A549 (cell line): Measurements from ENCODE around the gene NRIP1. TPM values are rescaled to one million over a fixed set of nuclear protein-coding genes. Genes with fewer than 3 reads are reported as not detected.

Experiments
- ATAC-seq, 2 experiments: fragments of 200-7000 bp in 1 of 2; fragments of >200 bp in 1 of 2; cut with Nextera tagmentation in 1 of 2; cut with Tn5 transposase in 1 of 2; 3 replicates each; pipeline versions ENCODE4 v1.8.0 to v1.9.1; 2018 to 2020; ENCODE audit warnings: mild to moderate bottlenecking in 1 of 2, moderate library complexity in 1 of 2
- CTCF ChIA-PET: fragments of 300-600 bp; sonication (Branson Sonifier 250); formaldehyde crosslinking; extraction: SDS; loops from one replicate; lab custom pipeline; 2021; ENCODE audit warnings: antibody characterized with exemption, inconsistent platforms; lab: Yijun Ruan, JAX
- POLR2A ChIA-PET: fragments of 350-600 bp; formaldehyde crosslinking; extraction: SDS; loops from one replicate; lab custom pipeline; 2021; ENCODE audit warnings: antibody characterized with exemption, inconsistent platforms; lab: Yijun Ruan, JAX
- DNase-seq, 2 experiments: peaks; one replicate each; pipeline versions ENCODE4 v3.0.0 to v3.0.0-alpha.2; 2011 to 2016; ENCODE audit warnings: low read depth in 1 of 2, low spot score in 1 of 2
- FAIRE-seq: peaks from 2 replicates; lab custom pipeline; 2011; peaks lifted over from hg19 to GRCh38; lab: Jason Lieb, UNC
- H3K27ac ChIP-seq, 2 experiments: fragments of >200 bp; sonication (Bioruptor Twin); formaldehyde crosslinking; 3 replicates each; pipeline ENCODE4 v1.5.1; 2016 to 2017
- H3K4me1 ChIP-seq: fragments of >200 bp; sonication (Bioruptor Twin); formaldehyde crosslinking; 3 replicates; pipeline ENCODE4 v1.6.1; 2016
- H3K4me2 ChIP-seq: fragments of >200 bp; sonication (Bioruptor Twin); formaldehyde crosslinking; 3 replicates; pipeline ENCODE4 v1.6.1; 2016
- H3K4me3 ChIP-seq: fragments of >200 bp; sonication (Bioruptor Twin); formaldehyde crosslinking; 3 replicates; pipeline ENCODE4 v1.5.1; 2016
- H3K9me3 ChIP-seq: fragments of >200 bp; sonication (Bioruptor Twin); formaldehyde crosslinking; 3 replicates; pipeline ENCODE4 v1.6.1; 2016
- BCL3 ChIP-seq: fragments of >200 bp; sonication (Bioruptor Twin); formaldehyde crosslinking; IDR thresholded peaks from 3 replicates; pipeline ENCODE4 v1.6.1; 2016
- CEBPB ChIP-seq, 2 experiments: fragments of >200 bp in 1 of 2; sonication (Bioruptor Twin) in 1 of 2; formaldehyde crosslinking in 1 of 2; IDR thresholded peaks; 2 replicates each; pipeline ENCODE4 v1.6.1; 2012 to 2016
- CHD2 ChIP-seq: fragments of 150-350 bp; IDR thresholded peaks from 2 replicates; pipeline ENCODE4 v1.6.1; 2014; ENCODE audit warnings: low read length; ENCODE audit not compliant: partially characterized antibody
- CHD4 ChIP-seq: fragments of 200-600 bp; sonication (generic); IDR thresholded peaks from 2 replicates; pipeline ENCODE4 v1.6.1; 2016; ENCODE audit warnings: antibody characterized with exemption, mild to moderate bottlenecking, borderline replicate concordance
- CTCF ChIP-seq: fragments of >200 bp; sonication (Bioruptor Twin); formaldehyde crosslinking; IDR thresholded peaks from 3 replicates; pipeline ENCODE4 v1.5.1; 2016
- EHMT2 ChIP-seq: fragments of 200-600 bp; sonication (generic); IDR thresholded peaks from 2 replicates; pipeline ENCODE4 v1.6.1; 2016; ENCODE audit warnings: antibody characterized with exemption, low read depth, mild to moderate bottlenecking, moderate library complexity
- FOXS1 ChIP-seq: fragments of 250-450 bp; sonication (Bioruptor Pico); IDR thresholded peaks from 2 replicates; pipeline ENCODE4 v1.5.0; 2020; ENCODE audit warnings: mild to moderate bottlenecking, moderate library complexity
- HDAC2 ChIP-seq: fragments of 200-600 bp; sonication (generic); IDR thresholded peaks from 2 replicates; pipeline ENCODE4 v1.6.1; 2016
- HOXA7 ChIP-seq: fragments of 250-450 bp; sonication (Bioruptor Pico); IDR thresholded peaks from 2 replicates; pipeline ENCODE4 v1.5.0; 2020; ENCODE audit warnings: mild to moderate bottlenecking, moderate library complexity
- HOXB13 ChIP-seq: fragments of 250-450 bp; sonication (Bioruptor Pico); IDR thresholded peaks from 2 replicates; pipeline ENCODE4 v1.5.0; 2020; ENCODE audit warnings: low read depth, mild to moderate bottlenecking, moderate library complexity
- KDM1A ChIP-seq: fragments of 200-600 bp; sonication (generic); IDR thresholded peaks from 2 replicates; pipeline ENCODE4 v1.6.1; 2016; ENCODE audit warnings: low read depth, mild to moderate bottlenecking
- KDM5A ChIP-seq: fragments of 200-600 bp; sonication (generic); IDR thresholded peaks from 2 replicates; pipeline ENCODE4 v1.6.1; 2016; ENCODE audit warnings: antibody characterized with exemption, mild to moderate bottlenecking
- MAFK ChIP-seq: fragments of 450-650 bp; IDR thresholded peaks from 2 replicates; pipeline ENCODE4 v1.6.1; 2014; ENCODE audit not compliant: partially characterized antibody
- MAZ ChIP-seq: fragments of 150-350 bp; IDR thresholded peaks from 2 replicates; pipeline ENCODE4 v1.6.1; 2014; ENCODE audit warnings: antibody characterized with exemption, low read depth, low read length, borderline replicate concordance
- NFE2L2 ChIP-seq: fragments of 150-350 bp; conservative IDR thresholded peaks from 2 replicates; pipeline ENCODE4 v1.6.1; 2014; ENCODE audit warnings: low read length
- POLR2A ChIP-seq: IDR thresholded peaks from 2 replicates; pipeline ENCODE4 v1.6.1; 2012; ENCODE audit warnings: mild to moderate bottlenecking, low read length
- RAD21 ChIP-seq, 2 experiments: fragments of >200 bp in 1 of 2; sonication (Bioruptor Twin) in 1 of 2; formaldehyde crosslinking in 1 of 2; IDR thresholded peaks in 1 of 2; conservative IDR thresholded peaks in 1 of 2; 2 replicates in 1 of 2; 3 replicates in 1 of 2; pipeline ENCODE4 v1.6.1; 2012 to 2018; ENCODE audit warnings: inconsistent platforms in 1 of 2
- SMC3 ChIP-seq: fragments of >200 bp; sonication (Bioruptor Twin); formaldehyde crosslinking; IDR thresholded peaks from 3 replicates; pipeline ENCODE4 v1.6.1; 2018; ENCODE audit warnings: inconsistent platforms
- SREBF2 ChIP-seq: fragments of 450-650 bp; IDR thresholded peaks from 2 replicates; pipeline ENCODE4 v1.6.1; 2014; ENCODE audit warnings: mild to moderate bottlenecking, moderate library complexity
- ZC3H11A ChIP-seq: fragments of 450-650 bp; IDR thresholded peaks from 2 replicates; pipeline ENCODE4 v1.6.1; 2014; ENCODE audit warnings: antibody characterized with exemption, mild to moderate bottlenecking
- ZFP36 ChIP-seq: fragments of 450-650 bp; IDR thresholded peaks from 2 replicates; pipeline ENCODE4 v1.6.1; 2014; ENCODE audit warnings: borderline replicate concordance; ENCODE audit not compliant: partially characterized antibody
- WGBS: methylation state at CpG from one replicate; pipeline ENCODE4 v1.1.6; 2017; ENCODE audit errors: missing lambda C conversion rate; 5-methylcytosine and 5-hydroxymethylcytosine counted together
- polyA plus RNA-seq, 4 experiments: library from polyadenylated mRNA; depleted of rRNA in 3 of 4; stranded (reverse); fragments of >200 nt; fragmentation: RNase III in 1 of 4; extraction: RNeasy Plus Mini Kit Qiagen cat#74134 plus additional on column Dnase treatment in 1 of 4; gene quantifications; 2 replicates in 3 of 4; 3 replicates in 1 of 4; pipeline ENCODE4 v1.2.3, GENCODE V29; 2011 to 2017
- TF ChIP-seq, protein P1 (sequence below): IDR thresholded peaks from 2 replicates; pipeline ENCODE4 v1.6.1; 2012
- TF ChIP-seq, protein P2 (sequence below): fragments of 250-450 bp; sonication (Bioruptor Pico); IDR thresholded peaks from 2 replicates; pipeline ENCODE4 v1.5.0; 2021; ENCODE audit warnings: mild to moderate bottlenecking, moderate library complexity, borderline replicate concordance

Gene NRIP1
- polyA plus RNA-seq, 2 of the 4 experiments (the other 2 are of a cell fraction), result 18.9 to 35.5 TPM

GRCh38 chr21:15079269-15079668 lies 14.5 kb upstream of the NRIP1 start:
- no peak for TF ChIP-seq MAZ
- no peak for TF ChIP-seq CHD2
- TF ChIP-seq KDM5A, result no peak
- TF ChIP-seq, protein P1, sequence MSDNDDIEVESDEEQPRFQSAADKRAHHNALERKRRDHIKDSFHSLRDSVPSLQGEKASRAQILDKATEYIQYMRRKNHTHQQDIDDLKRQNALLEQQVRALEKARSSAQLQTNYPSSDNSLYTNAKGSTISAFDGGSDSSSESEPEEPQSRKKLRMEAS, result no peak
- no peak for TF ChIP-seq CTCF
- TF ChIP-seq NFE2L2, result no peak
- no peak for TF ChIP-seq POLR2A
- TF ChIP-seq SMC3, result no peak
- no peak for TF ChIP-seq EHMT2
- TF ChIP-seq HOXB13, result no peak
- no peak for TF ChIP-seq CHD4
- no peak for TF ChIP-seq FOXS1 (CRISPR knock-in tag)
- no peak for TF ChIP-seq ZFP36
- no peak for TF ChIP-seq BCL3
- H3K27ac ChIP-seq, result no peak overlapping the region
- ChIA-PET CTCF (no interaction called here), POLR2A (no interaction called here)
- H3K4me2 ChIP-seq, result no peak overlapping the region
- DNase-seq (no peak), FAIRE-seq (no peak), ATAC-seq (no peak)
- H3K4me1 ChIP-seq, result no peaks in the 10 kb centered on the region
- H3K4me3 ChIP-seq, result no peak overlapping the region
- 79% methylated on average over 10 of the region's 10 CpGs for WGBS
- H3K9me3 ChIP-seq, result no peaks in the 10 kb centered on the region

DNA sequence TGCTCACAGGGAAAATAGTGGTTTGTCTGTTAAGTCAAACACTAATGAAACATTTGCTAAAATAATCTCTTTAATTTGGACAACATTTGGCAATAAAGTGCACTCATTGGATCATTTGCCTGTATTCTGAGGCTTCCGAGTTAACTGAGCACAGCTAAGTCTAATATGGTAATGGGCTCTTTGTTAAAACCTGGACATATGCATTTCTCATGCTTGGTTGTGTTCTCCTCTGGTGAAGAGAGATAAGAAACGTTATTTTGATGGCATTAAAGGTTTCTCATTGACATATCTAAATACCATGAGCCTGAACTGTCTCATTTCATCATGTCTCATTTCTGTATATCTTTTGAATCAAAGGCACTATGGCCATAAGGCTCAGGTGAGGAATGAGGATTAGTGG lies 13.4 kb upstream of the NRIP1 start:
- FAIRE-seq, result no peak
- WGBS, result 51% methylated on average over 2 of the region's 2 CpGs
- POLR2A ChIA-PET, result no interaction called here
- no peak for DNase-seq
- H3K4me2 ChIP-seq, result no peak overlapping the region
- no peaks in the 10 kb centered on the region for H3K9me3 ChIP-seq
- no peaks in the 10 kb centered on the region for H3K4me1 ChIP-seq
- no peak overlapping the region for H3K27ac ChIP-seq
- no peak for ATAC-seq
- no peak overlapping the region for H3K4me3 ChIP-seq
- no peak for TF ChIP-seq HOXB13
- no peak for TF ChIP-seq HOXA7 (CRISPR knock-in tag)
- TF ChIP-seq MAFK, result no peak
- TF ChIP-seq HDAC2, result no peak
- TF ChIP-seq, protein P2, sequence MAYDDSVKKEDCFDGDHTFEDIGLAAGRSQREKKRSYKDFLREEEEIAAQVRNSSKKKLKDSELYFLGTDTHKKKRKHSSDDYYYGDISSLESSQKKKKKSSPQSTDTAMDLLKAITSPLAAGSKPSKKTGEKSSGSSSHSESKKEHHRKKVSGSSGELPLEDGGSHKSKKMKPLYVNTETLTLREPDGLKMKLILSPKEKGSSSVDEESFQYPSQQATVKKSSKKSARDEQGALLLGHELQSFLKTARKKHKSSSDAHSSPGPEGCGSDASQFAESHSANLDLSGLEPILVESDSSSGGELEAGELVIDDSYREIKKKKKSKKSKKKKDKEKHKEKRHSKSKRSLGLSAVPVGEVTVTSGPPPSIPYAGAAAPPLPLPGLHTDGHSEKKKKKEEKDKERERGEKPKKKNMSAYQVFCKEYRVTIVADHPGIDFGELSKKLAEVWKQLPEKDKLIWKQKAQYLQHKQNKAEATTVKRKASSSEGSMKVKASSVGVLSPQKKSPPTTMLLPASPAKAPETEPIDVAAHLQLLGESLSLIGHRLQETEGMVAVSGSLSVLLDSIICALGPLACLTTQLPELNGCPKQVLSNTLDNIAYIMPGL (CRISPR knock-in tag), result no peak
- no peak for TF ChIP-seq MAZ
- TF ChIP-seq RAD21 (conservative IDR thresholded peaks at IDR 0.05 in 1 of 2, IDR thresholded peaks at IDR 0.05 in 1 of 2), result no peak
- TF ChIP-seq ZC3H11A, result no peak
- no peak for TF ChIP-seq CEBPB (IDR thresholded peaks at IDR 0.05)
- no peak for TF ChIP-seq EHMT2
- TF ChIP-seq KDM1A, result no peak
- no peak for TF ChIP-seq SREBF2
- TF ChIP-seq, all 56 proteins: peak for 0
- CTCF ChIA-PET, result no interaction called here
